Fibroblast of skin of right quadriceps (primary cell): Measurements from ENCODE around the gene JAM3.
"Not testable (repeated sequence)": the region's sequence is repeated elsewhere in the genome, so short reads cannot be mapped to it uniquely, and the experiment has no call there.

ENCODE experiments used
- DNase-seq: peaks from one replicate; pipeline ENCODE4 v3.0.0-alpha.2; 2013

The JAM3 gene

GRCh38 chr11:134110252-134110815 lies 41.5 kb downstream of the JAM3 start:
- no peak for DNase-seq

GRCh38 chr11:134113787-134114186 lies 44.9 kb downstream of the JAM3 start:
- DNase-seq, result not testable (repeated sequence)

- DNase-seq, result no peak
These were observed 47.3 kb downstream of the JAM3 start for GRCh38 chr11:134116210-134116609.

GRCh38 chr11:134118006-134118405 lies 49.1 kb downstream of the JAM3 start:
- DNase-seq, result no peak

- DNase-seq, result peak; percentile 53
These were observed 50.2 kb downstream of the JAM3 start for GRCh38 chr11:134119094-134119493.

- peak; percentile 77 for DNase-seq
These were observed 51.4 kb downstream of the JAM3 start for GRCh38 chr11:134120143-134120850.

GRCh38 chr11:134120921-134121526 lies 52.2 kb downstream of the JAM3 start:
- peak; percentile 59 for DNase-seq

- DNase-seq, result peak; percentile 27
These were observed 56.0 kb downstream of the JAM3 start for GRCh38 chr11:134124660-134125451.

GRCh38 chr11:134125507-134125906 lies 56.6 kb downstream of the JAM3 start:
- no peak for DNase-seq

- peak; percentile 86 for DNase-seq
These were observed 57.4 kb downstream of the JAM3 start for GRCh38 chr11:134126217-134126822.

GRCh38 chr11:134131628-134132244 lies 62.9 kb downstream of the JAM3 start:
- no peak for DNase-seq

- DNase-seq, result no peak
These were observed 63.9 kb downstream of the JAM3 start for GRCh38 chr11:134132808-134133207.

- DNase-seq, result no peak
These were observed 65.3 kb downstream of the JAM3 start for GRCh38 chr11:134134167-134134566.

GRCh38 chr11:134138376-134138775 lies 69.5 kb downstream of the JAM3 start:
- DNase-seq, result peak; percentile 23

- no peak for DNase-seq
These were observed 70.5 kb downstream of the JAM3 start for GRCh38 chr11:134139303-134139872.

GRCh38 chr11:134139873-134140331 lies 71.0 kb downstream of the JAM3 start:
- peak; percentile 75 for DNase-seq

- DNase-seq, result no peak
These were observed 72.2 kb downstream of the JAM3 start for GRCh38 chr11:134140961-134141490.

- DNase-seq, result peak; percentile 30
These were observed 73.7 kb downstream of the JAM3 start for GRCh38 chr11:134142536-134142935.

- no peak for DNase-seq
These were observed 74.9 kb downstream of the JAM3 start for GRCh38 chr11:134143801-134144200.

- no peak for DNase-seq
These were observed 75.9 kb downstream of the JAM3 start for GRCh38 chr11:134144744-134145143.

- no peak for DNase-seq
These were observed 76.8 kb downstream of the JAM3 start for GRCh38 chr11:134145715-134146114.

GRCh38 chr11:134146598-134146997 lies 77.7 kb downstream of the JAM3 start:
- DNase-seq, result no peak
